Smooth muscle cell of the umbilical artery (primary cell): ENCODE measurements around the gene SLC22A5. TPM values are rescaled to one million over a fixed set of nuclear protein-coding genes. Genes with fewer than 3 reads are reported as not detected.

Experiments used
- total RNA-seq: library from RNA; depleted of rRNA; stranded (reverse); fragments of >200 nt; gene quantifications from 2 replicates; pipeline ENCODE4 v1.2.3, GENCODE V29; 2014

Gene SLC22A5
- total RNA-seq = 4.2 and 4.8 TPM in 2 replicates

GRCh38 chr5:132369474-132370180, at the start of gene SLC22A5:
Gene SLC22A5 (plus strand): TSS chr5:132369710. CDS start chr5:132369973, 263 bp downstream.

Other genes starting within 250 kb of the SLC22A5 start
- 756 and 933 TPM in 2 replicates for gene P4HA2, start 141.9 kb upstream of the SLC22A5 start, total RNA-seq
- 95.6 and 133 TPM in 2 replicates for gene PDLIM4, start 112.0 kb upstream of the SLC22A5 start, total RNA-seq
- 3.8 and 4.8 TPM in 2 replicates for gene SLC22A4, start 75.3 kb upstream of the SLC22A5 start, total RNA-seq
- gene IRF1, start 121.1 kb downstream of the SLC22A5 start, total RNA-seq = 12.1 and 17.5 TPM in 2 replicates
- gene IL5, start 173.8 kb downstream of the SLC22A5 start, total RNA-seq = not detected in 2 replicates
- 23.2 and 38.6 TPM in 2 replicates for gene RAD50, start 187.3 kb downstream of the SLC22A5 start, total RNA-seq